RWPE2 (cell line): ENCODE data around the gene ARL15.

Experiments used
- ATAC-seq: fragments of 200-7000 bp; cut with Tn5 transposase; 3 replicates; pipeline ENCODE4 v1.9.1; 2021; ENCODE audit warnings: low read depth
- DNase-seq: peaks from one replicate; pipeline ENCODE4 v3.0.0-alpha.2; 2020; ENCODE audit warnings: low spot score
- H3K27ac ChIP-seq: fragments of 450-650 bp; 2 replicates; pipeline ENCODE4 v1.5.1; 2017; ENCODE audit warnings: mild to moderate bottlenecking; ENCODE audit not compliant: poor library complexity, severe bottlenecking
- H3K27me3 ChIP-seq: fragments of 250-450 bp; sonication (Bioruptor Pico); 2 replicates; pipeline ENCODE4 v1.5.1; 2021; ENCODE audit warnings: mild to moderate bottlenecking, moderate library complexity; ENCODE audit not compliant: insufficient read depth, poor library complexity, severe bottlenecking
- H3K36me3 ChIP-seq: fragments of 250-450 bp; sonication (Bioruptor Pico); 2 replicates; pipeline ENCODE4 v1.5.1; 2020; ENCODE audit warnings: low read depth, mild to moderate bottlenecking, moderate library complexity
- H3K4me1 ChIP-seq: fragments of 250-450 bp; sonication (Bioruptor Pico); 2 replicates; pipeline ENCODE4 v1.5.1; 2021; ENCODE audit warnings: mild to moderate bottlenecking, moderate library complexity; ENCODE audit not compliant: insufficient read depth, poor library complexity, severe bottlenecking
- H3K4me3 ChIP-seq: fragments of 250-450 bp; sonication (Bioruptor Pico); 2 replicates; pipeline ENCODE4 v1.5.1; 2021; ENCODE audit warnings: mild to moderate bottlenecking, moderate library complexity; ENCODE audit not compliant: severe bottlenecking
- H3K9me3 ChIP-seq: fragments of 250-450 bp; sonication (Bioruptor Pico); 2 replicates; pipeline ENCODE4 v1.5.1; 2021; ENCODE audit warnings: mild to moderate bottlenecking, moderate library complexity; ENCODE audit not compliant: severe bottlenecking
- TF ChIP-seq, protein P1 (sequence below): fragments of 450-650 bp; IDR thresholded peaks from one replicate; pipeline ENCODE4 v1.5.1; 2017; ENCODE audit warnings: mild to moderate bottlenecking, moderate library complexity; ENCODE audit not compliant: poor library complexity, severe bottlenecking

Gene ARL15

DNA sequence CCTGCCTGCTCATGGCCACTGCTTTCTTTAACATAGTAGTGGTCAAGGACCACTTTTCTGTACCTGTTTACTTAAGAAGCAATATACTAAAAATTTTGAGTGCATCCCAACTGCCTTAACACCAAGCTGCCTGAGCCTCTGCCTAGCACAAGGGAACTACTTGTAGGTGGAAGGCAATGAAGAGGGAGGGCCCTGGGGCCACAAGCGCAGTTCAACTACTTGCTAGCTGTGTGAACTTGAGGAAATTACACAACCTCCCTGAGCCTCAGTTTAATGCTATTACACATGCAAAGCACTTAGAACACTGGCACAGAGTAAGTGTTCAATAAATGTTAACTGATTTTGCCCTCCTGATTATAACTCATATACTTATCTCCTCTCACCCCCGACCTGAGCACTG is 6.3 kb downstream of the ARL15 start:
- DNase-seq: no peak
- peaks cover 15% of the 10 kb centered on the region for H3K4me1 ChIP-seq
- H3K4me3 ChIP-seq: no peak overlapping the region
- H3K36me3 ChIP-seq: no peaks in the 10 kb centered on the region
- no peaks in the 10 kb centered on the region for H3K9me3 ChIP-seq
- H3K27me3 ChIP-seq: no peaks in the 10 kb centered on the region
- H3K27ac ChIP-seq: no peak overlapping the region
- TF ChIP-seq, protein P1, sequence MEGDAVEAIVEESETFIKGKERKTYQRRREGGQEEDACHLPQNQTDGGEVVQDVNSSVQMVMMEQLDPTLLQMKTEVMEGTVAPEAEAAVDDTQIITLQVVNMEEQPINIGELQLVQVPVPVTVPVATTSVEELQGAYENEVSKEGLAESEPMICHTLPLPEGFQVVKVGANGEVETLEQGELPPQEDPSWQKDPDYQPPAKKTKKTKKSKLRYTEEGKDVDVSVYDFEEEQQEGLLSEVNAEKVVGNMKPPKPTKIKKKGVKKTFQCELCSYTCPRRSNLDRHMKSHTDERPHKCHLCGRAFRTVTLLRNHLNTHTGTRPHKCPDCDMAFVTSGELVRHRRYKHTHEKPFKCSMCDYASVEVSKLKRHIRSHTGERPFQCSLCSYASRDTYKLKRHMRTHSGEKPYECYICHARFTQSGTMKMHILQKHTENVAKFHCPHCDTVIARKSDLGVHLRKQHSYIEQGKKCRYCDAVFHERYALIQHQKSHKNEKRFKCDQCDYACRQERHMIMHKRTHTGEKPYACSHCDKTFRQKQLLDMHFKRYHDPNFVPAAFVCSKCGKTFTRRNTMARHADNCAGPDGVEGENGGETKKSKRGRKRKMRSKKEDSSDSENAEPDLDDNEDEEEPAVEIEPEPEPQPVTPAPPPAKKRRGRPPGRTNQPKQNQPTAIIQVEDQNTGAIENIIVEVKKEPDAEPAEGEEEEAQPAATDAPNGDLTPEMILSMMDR: no peak
- ATAC-seq: no peak

DNA sequence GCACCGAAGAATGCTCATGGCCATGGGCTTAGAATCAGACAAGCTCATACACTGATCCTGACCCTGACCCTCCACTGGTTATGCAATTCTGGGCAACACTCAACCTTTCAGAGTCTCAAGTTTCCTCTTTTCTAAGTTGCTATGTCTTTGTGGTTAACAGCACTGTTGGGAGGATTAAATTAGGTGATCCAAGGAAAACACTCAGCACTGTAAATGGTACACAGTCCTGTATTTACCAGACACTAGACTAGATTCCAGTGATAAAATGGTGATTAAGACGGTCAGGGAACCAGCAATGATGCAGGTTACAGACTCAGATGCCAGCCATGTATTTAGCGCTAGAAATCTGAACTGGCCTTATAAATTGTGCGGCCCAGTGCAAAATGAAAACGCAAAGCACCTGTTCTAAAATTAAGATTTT is 8.1 kb downstream of the ARL15 start:
- ATAC-seq (peak; percentile 76), DNase-seq (no peak)

DNA sequence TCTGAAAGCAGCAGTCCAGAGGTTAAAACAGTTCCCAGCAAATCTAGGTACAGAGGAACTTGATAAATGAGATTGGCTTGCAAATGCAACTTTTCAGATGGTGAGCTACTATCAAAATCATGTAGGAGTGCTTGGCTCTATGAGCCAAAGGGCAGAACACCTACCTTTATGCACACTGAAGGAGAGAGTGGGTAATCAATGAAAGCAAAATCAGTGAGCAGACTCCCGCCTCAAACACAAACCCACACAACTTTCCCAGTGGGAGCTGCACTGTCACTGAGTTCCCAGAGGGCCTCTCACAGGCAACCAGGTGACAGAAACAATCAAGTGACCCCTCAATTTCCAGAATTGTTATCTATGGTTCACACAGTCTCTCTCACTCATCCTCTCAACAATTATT is 8.5 kb downstream of the ARL15 start:
- DNase-seq (no peak), ATAC-seq (no peak; the same call in 2 of the 3 replicates)
- Histone ChIP-seq H3K4me1 (peaks cover 3% of the 10 kb centered on the region), H3K27me3 (no peaks in the 10 kb centered on the region), H3K9me3 (no peaks in the 10 kb centered on the region), H3K4me3 (no peak overlapping the region), H3K36me3 (no peaks in the 10 kb centered on the region), H3K27ac (no peak overlapping the region)
- TF ChIP-seq, protein P1: no peak

More for the DNA sequence above, 8.1 kb downstream of the ARL15 start:
- H3K36me3 ChIP-seq: no peaks in the 10 kb centered on the region
- H3K27me3 ChIP-seq: no peaks in the 10 kb centered on the region
- H3K4me1 ChIP-seq: peaks cover 4% of the 10 kb centered on the region
- no peaks in the 10 kb centered on the region for H3K9me3 ChIP-seq
- no peak overlapping the region for H3K4me3 ChIP-seq
- TF ChIP-seq, protein P1: no peak
- no peak overlapping the region for H3K27ac ChIP-seq

DNA sequence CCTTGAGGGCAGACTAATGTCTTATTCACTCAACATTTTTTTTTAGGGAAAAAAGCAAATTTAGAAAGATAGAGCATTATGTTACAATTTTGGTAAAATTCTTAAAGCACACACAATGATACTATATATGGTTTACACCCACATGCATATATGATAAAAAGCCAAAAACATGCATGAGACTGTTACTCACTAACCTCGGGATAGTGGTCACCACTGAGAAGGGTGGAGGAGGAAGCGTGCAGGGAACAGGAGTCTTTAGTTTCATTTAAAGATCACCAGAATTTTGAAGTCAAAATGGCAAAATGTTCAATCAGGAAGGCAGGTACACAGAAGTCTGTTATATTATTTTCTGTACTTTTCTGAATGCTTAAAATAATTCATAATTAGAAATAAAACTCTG is 9.2 kb downstream of the ARL15 start:
- no peak overlapping the region for H3K27ac ChIP-seq
- no peaks in the 10 kb centered on the region for H3K27me3 ChIP-seq
- no peak for DNase-seq
- H3K9me3 ChIP-seq: no peaks in the 10 kb centered on the region
- ATAC-seq: no peak
- H3K36me3 ChIP-seq: no peaks in the 10 kb centered on the region
- peaks cover 3% of the 10 kb centered on the region for H3K4me1 ChIP-seq
- TF ChIP-seq, protein P1: no peak
- H3K4me3 ChIP-seq: no peak overlapping the region

DNA sequence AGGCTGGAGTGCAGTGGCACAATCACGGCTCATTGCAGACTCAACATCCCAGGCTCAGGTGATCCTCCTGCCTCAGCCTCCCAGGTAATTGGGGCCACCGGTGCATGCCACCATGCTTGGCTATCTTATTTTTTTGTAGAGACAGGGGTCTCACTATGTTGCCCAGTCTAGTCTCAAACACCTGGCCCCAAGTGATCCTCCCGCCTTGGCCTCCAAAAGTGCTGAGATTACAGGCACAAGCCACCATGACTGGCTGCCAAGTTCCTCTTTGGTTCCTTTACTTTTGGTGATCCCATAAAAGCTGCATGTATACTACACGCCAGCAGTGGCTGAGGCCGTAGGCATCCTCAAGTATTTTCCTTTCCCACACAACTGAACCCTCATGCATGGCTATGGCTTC is 11.4 kb downstream of the ARL15 start:
- H3K4me1 ChIP-seq: peaks cover 3% of the 10 kb centered on the region
- TF ChIP-seq, protein P1: no peak
- H3K36me3 ChIP-seq: no peaks in the 10 kb centered on the region
- no peak for DNase-seq
- no peak for ATAC-seq
- no peaks in the 10 kb centered on the region for H3K27me3 ChIP-seq
- H3K4me3 ChIP-seq: no peak overlapping the region
- H3K27ac ChIP-seq: no peak overlapping the region
- no peaks in the 10 kb centered on the region for H3K9me3 ChIP-seq
